Activated B cell treated with CpG ODN at 0.5 μM for 24 hours (primary cell): Measurements from ENCODE around the gene PHLDA1. TPM values are rescaled to one million over a fixed set of nuclear protein-coding genes. Genes with fewer than 3 reads are reported as not detected.

Experiments
- ATAC-seq: fragments of 200-7000 bp; cut with Tn5 transposase; one replicate; pipeline ENCODE4 v1.10.0; 2021; ENCODE audit warnings: low read depth, mild to moderate bottlenecking, moderate library complexity
- CTCF ChIA-PET: fragments of 350-600 bp; sonication (Branson Sonifier 250); formaldehyde crosslinking; loops from one replicate; lab custom pipeline; 2021; ENCODE audit warnings: antibody characterized with exemption; lab: Charles Lee
- POLR2A ChIA-PET: fragments of 350-600 bp; sonication (Branson Sonifier 250); formaldehyde crosslinking; loops from one replicate; lab custom pipeline; 2021; ENCODE audit warnings: antibody characterized with exemption; lab: Charles Lee
- DNase-seq: peaks from one replicate; pipeline ENCODE4 v3.0.0; 2022
- H3K27ac Mint-ChIP-seq: one replicate; pipeline ENCODE4 v1.8.0; 2020; ENCODE audit warnings: mixed read lengths
- H3K27me3 Mint-ChIP-seq: one replicate; pipeline ENCODE4 v1.8.0; 2021; ENCODE audit warnings: mixed read lengths
- H3K36me3 Mint-ChIP-seq: one replicate; pipeline ENCODE4 v1.8.0; 2021; ENCODE audit warnings: low read depth, mixed read lengths
- H3K4me1 Mint-ChIP-seq: one replicate; pipeline ENCODE4 v1.8.0; 2021; ENCODE audit warnings: mixed read lengths
- H3K4me3 Mint-ChIP-seq: one replicate; pipeline ENCODE4 v1.8.0; 2020; ENCODE audit warnings: mild to moderate bottlenecking, mixed read lengths
- H3K9me3 Mint-ChIP-seq: one replicate; pipeline ENCODE4 v1.8.0; 2020; ENCODE audit warnings: mixed read lengths
- intact Hi-C: fragments of 100-400 bp; cut with micrococcal nuclease; formaldehyde crosslinking; loops from one replicate; pipeline ENCODE4 v1.15.1; 2024
- total RNA-seq: library from RNA; stranded (reverse); gene quantifications from 2 replicates; pipeline ENCODE4 v1.2.3, GENCODE V29; 2022
- TF ChIP-seq, protein P1 (sequence below): fragments of 200-600 bp; IDR thresholded peaks from one replicate; pipeline ENCODE4 v1.8.0; 2022; ENCODE audit warnings: antibody characterized with exemption, mild to moderate bottlenecking

Gene PHLDA1
- total RNA-seq, 1 donor from 2014 or later = 1.1 TPM

DNA sequence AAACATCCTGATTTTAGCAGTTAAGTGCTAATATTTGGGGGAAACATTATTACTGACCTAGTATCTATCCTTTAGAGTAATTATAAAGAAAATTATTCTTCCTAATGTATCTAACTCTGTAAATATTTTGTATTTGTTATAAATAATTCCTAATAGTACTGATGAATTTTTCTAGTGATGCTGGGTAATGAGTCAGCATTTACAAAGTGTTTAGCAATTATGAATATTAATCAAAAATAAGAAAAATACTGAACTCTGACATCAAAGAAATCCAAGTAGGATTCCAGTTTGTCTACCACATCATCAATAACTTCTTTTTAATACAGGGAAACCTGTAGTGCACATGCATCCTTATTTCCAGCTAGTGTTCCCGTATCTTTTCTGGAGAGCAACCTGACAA lies 43.9 kb upstream of the PHLDA1 start:
- Mint-ChIP-seq H3K4me1 (peaks cover 61% of the 10 kb centered on the region), H3K9me3 (peaks cover 4% of the 10 kb centered on the region), H3K36me3 (peaks cover 61% of the 10 kb centered on the region), H3K27ac (no peak overlapping the region), H3K4me3 (no peak overlapping the region), H3K27me3 (no peaks in the 10 kb centered on the region)
- POLR2A ChIA-PET = no interaction called here
- TF ChIP-seq, protein P1, sequence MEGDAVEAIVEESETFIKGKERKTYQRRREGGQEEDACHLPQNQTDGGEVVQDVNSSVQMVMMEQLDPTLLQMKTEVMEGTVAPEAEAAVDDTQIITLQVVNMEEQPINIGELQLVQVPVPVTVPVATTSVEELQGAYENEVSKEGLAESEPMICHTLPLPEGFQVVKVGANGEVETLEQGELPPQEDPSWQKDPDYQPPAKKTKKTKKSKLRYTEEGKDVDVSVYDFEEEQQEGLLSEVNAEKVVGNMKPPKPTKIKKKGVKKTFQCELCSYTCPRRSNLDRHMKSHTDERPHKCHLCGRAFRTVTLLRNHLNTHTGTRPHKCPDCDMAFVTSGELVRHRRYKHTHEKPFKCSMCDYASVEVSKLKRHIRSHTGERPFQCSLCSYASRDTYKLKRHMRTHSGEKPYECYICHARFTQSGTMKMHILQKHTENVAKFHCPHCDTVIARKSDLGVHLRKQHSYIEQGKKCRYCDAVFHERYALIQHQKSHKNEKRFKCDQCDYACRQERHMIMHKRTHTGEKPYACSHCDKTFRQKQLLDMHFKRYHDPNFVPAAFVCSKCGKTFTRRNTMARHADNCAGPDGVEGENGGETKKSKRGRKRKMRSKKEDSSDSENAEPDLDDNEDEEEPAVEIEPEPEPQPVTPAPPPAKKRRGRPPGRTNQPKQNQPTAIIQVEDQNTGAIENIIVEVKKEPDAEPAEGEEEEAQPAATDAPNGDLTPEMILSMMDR = no peak
- CTCF ChIA-PET = interaction anchor here (0.7 kb wide), 1 partner anchor 381 kb away, joined by 3 read pairs; no protein-coding TSS in a partner anchor
- no peak for DNase-seq
- ATAC-seq = no peak
- intact Hi-C loops = loop anchor here (1.0 kb wide), 1 partner anchor 8 kb away; no protein-coding TSS in a partner anchor

DNA sequence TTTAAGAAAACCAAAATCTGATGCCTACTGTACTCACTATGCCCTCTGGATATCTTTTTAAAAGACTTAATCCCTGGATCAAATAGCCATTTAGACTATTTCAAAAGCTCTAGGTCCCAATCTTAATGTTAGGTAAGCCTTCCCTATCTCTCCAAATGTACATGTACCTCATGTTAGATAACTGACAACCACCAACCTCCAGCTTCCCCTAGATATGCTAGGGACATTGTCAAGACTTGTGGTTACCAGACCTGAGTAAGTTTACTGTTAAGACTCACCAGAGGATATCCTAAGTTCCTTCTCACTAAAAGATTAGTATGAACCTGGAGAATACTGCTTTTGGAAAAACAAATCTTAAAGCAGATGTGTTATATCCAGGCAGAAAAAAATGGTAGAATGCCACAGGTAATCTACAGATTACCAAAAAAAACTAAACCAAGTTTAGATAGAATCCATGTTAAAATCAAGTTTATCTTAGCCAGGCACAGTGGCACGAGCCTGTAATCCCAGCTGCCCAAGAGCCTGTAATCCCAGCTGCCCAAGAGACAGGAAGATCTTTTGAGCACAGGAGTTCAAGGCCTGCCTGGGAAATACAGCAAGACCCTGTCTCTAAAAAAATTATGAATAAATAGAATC lies 43.2 kb upstream of the PHLDA1 start:
- TF ChIP-seq, protein P1 = no peak
- H3K27ac Mint-ChIP-seq = no peak overlapping the region
- POLR2A ChIA-PET = no interaction called here
- ATAC-seq (no peak), DNase-seq (no peak)
- H3K27me3 Mint-ChIP-seq = no peaks in the 10 kb centered on the region
- H3K9me3 Mint-ChIP-seq = peaks cover 4% of the 10 kb centered on the region
- intact Hi-C loops = loop anchor here (1.0 kb wide), 1 partner anchor 8 kb away; no protein-coding TSS in a partner anchor
- peaks cover 61% of the 10 kb centered on the region for H3K36me3 Mint-ChIP-seq
- H3K4me3 Mint-ChIP-seq = no peak overlapping the region
- CTCF ChIA-PET = no interaction called here
- peaks cover 58% of the 10 kb centered on the region for H3K4me1 Mint-ChIP-seq

DNA sequence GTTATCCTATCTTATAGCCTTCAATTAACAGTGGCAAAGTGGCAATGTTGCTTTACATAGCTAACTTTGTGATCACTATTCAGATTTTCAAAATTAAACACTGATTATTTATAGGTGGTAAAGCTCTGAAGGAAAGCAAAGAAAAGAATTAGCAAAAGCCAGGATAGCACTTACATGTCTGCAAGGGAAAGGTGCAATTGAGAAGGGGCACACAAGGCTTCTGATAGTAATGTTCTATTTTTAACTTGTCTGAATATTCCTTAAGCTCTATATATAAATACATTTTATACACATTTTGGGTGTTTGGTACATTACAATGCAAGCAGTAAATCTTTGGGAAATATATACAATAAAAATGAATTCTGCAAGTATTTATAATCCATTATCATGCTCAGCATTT lies 42.0 kb upstream of the PHLDA1 start:
- Mint-ChIP-seq H3K9me3 (no peaks in the 10 kb centered on the region), H3K36me3 (peaks cover 62% of the 10 kb centered on the region), H3K27ac (no peak overlapping the region), H3K27me3 (no peaks in the 10 kb centered on the region), H3K4me1 (peaks cover 54% of the 10 kb centered on the region), H3K4me3 (no peak overlapping the region)
- DNase-seq (no peak), ATAC-seq (no peak)
- ChIA-PET CTCF (no interaction called here), POLR2A (no interaction called here)
- TF ChIP-seq, protein P1 = no peak
- intact Hi-C loops = no loop called here

DNA sequence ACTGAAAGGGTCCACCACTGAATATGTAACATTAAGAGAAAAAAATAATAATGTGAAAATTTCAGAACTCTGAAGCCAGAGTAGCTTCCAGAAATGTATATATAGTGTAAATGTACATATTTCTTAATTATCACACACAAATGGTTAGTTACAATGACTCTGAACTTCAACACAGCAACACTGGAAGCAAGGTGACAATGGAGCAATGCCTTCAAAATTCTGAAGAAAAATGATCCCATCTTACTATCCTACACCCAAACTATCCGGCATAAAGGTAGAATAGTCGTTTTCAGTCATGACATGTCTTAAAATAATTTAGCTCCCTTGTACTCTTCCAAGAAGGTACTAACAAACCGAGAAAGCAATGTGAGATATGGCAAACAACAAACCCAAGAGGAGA lies 41.0 kb upstream of the PHLDA1 start:
- intact Hi-C loops = no loop called here
- Mint-ChIP-seq H3K36me3 (peaks cover 67% of the 10 kb centered on the region), H3K4me3 (no peak overlapping the region), H3K4me1 (peaks cover 51% of the 10 kb centered on the region), H3K27me3 (no peaks in the 10 kb centered on the region), H3K27ac (no peak overlapping the region), H3K9me3 (no peaks in the 10 kb centered on the region)
- CTCF ChIA-PET = no interaction called here
- ATAC-seq = no peak
- TF ChIP-seq, protein P1 = no peak
- no peak for DNase-seq
- POLR2A ChIA-PET = interaction anchor here (0.6 kb wide), 1 partner anchor 559 kb away, joined by 5 read pairs; no protein-coding TSS in a partner anchor

DNA sequence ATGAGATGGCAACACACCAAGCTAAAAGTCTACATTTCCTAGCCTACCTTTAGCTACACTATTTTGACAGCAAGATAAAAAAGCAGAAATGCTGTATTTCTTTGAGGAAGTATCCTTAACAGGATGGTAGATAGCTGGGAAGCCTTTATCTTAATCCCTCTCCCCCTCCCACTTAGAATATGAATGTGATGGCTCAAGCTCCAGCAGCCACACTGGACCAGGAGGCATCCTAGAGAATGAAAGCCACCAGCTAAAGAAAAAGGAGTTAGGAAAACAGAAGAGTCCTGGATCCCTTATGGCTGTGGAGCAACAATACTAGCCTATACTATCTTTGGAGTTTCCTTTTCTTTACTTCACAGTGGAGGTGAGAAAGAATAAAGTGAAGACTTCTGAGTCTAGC lies 37.8 kb upstream of the PHLDA1 start:
- CTCF ChIA-PET = no interaction called here
- no peak overlapping the region for H3K27ac Mint-ChIP-seq

More for the DNA sequence above, 37.8 kb upstream of the PHLDA1 start:
- TF ChIP-seq, protein P1 = no peak
- Mint-ChIP-seq H3K4me1 (peaks cover 33% of the 10 kb centered on the region), H3K27me3 (no peaks in the 10 kb centered on the region), H3K4me3 (no peak overlapping the region), H3K9me3 (peaks cover 11% of the 10 kb centered on the region), H3K36me3 (peaks cover 90% of the 10 kb centered on the region)
- ATAC-seq (no peak), DNase-seq (no peak)
- intact Hi-C loops = loop anchor here (1.0 to 2.0 kb wide), 2 partner anchors 9 to 13 kb away; no protein-coding TSS in a partner anchor
- POLR2A ChIA-PET = interaction anchor here (1.1 kb wide), 1 partner anchor 13 kb away, joined by 3 read pairs; no protein-coding TSS in a partner anchor
